ENCODE data around the gene SGIP1. TPM values are rescaled to one million over a fixed set of nuclear protein-coding genes. Genes with fewer than 3 reads are reported as not detected.

SGIP1 gene
- total RNA-seq, 3 donors from 2014 or later, result 3.1 to 6.6 (median 3.5) TPM

GRCh38 chr1:66767626-66768025, 233.7 kb downstream of the SGIP1 start:
- intact Hi-C loops (cut with DNase I; ENCODE audit: low total_unique reads), result no loop called here
- no peak for DNase-seq (ENCODE audit: low spot score in 2 of 2)
- no peaks in the 10 kb centered on the region for H3K27me3 ChIP-seq
- no peak overlapping the region for H3K27ac ChIP-seq
- no peaks in the 10 kb centered on the region for H3K36me3 ChIP-seq
- no peaks in the 10 kb centered on the region for H3K4me1 ChIP-seq
- TF ChIP-seq POLR2A (IDR thresholded peaks at IDR 0.05) (no peak), POLR2AphosphoS5 (IDR thresholded peaks at IDR 0.05) (no peak), CTCF (IDR thresholded peaks at IDR 0.05) (no peak)
- H3K4me3 ChIP-seq, result no peak overlapping the region
- no peaks in the 10 kb centered on the region for H3K9me3 ChIP-seq

GRCh38 chr1:66768965-66769364, 235.0 kb downstream of the SGIP1 start:
- H3K27me3 ChIP-seq, result no peaks in the 10 kb centered on the region
- no peak overlapping the region for H3K4me3 ChIP-seq
- no peak overlapping the region for H3K27ac ChIP-seq
- TF ChIP-seq POLR2A (IDR thresholded peaks at IDR 0.05), result no peak
- TF ChIP-seq CTCF (IDR thresholded peaks at IDR 0.05), result no peak
- TF ChIP-seq POLR2AphosphoS5 (IDR thresholded peaks at IDR 0.05), result no peak
- H3K9me3 ChIP-seq, result no peaks in the 10 kb centered on the region
- H3K36me3 ChIP-seq, result no peaks in the 10 kb centered on the region
- intact Hi-C loops (cut with DNase I; ENCODE audit: low total_unique reads), result no loop called here
- no peaks in the 10 kb centered on the region for H3K4me1 ChIP-seq
- DNase-seq (ENCODE audit: low spot score in 2 of 2), result no peak

- H3K36me3 ChIP-seq, result no peaks in the 10 kb centered on the region
- no peaks in the 10 kb centered on the region for H3K27me3 ChIP-seq
- TF ChIP-seq POLR2AphosphoS5 (IDR thresholded peaks at IDR 0.05), result no peak
- TF ChIP-seq POLR2A (IDR thresholded peaks at IDR 0.05), result no peak
- TF ChIP-seq CTCF (IDR thresholded peaks at IDR 0.05), result no peak
- H3K9me3 ChIP-seq, result no peaks in the 10 kb centered on the region
- H3K4me3 ChIP-seq, result no peak overlapping the region
- no peaks in the 10 kb centered on the region for H3K4me1 ChIP-seq
- DNase-seq (ENCODE audit: low spot score in 2 of 2), result no peak
- intact Hi-C loops (cut with DNase I; ENCODE audit: low total_unique reads), result no loop called here
- no peak overlapping the region for H3K27ac ChIP-seq
Measured at GRCh38 chr1:66769512-66770229, 235.7 kb downstream of the SGIP1 start.

- TF ChIP-seq CTCF (IDR thresholded peaks at IDR 0.05) (no peak), POLR2A (IDR thresholded peaks at IDR 0.05) (no peak), POLR2AphosphoS5 (IDR thresholded peaks at IDR 0.05) (no peak)
- no peak overlapping the region for H3K27ac ChIP-seq
- no peak for DNase-seq (ENCODE audit: low spot score in 2 of 2)
- intact Hi-C loops (cut with DNase I; ENCODE audit: low total_unique reads), result no loop called here
- no peaks in the 10 kb centered on the region for H3K36me3 ChIP-seq
- H3K4me1 ChIP-seq, result no peaks in the 10 kb centered on the region
- H3K4me3 ChIP-seq, result no peak overlapping the region
- H3K9me3 ChIP-seq, result no peaks in the 10 kb centered on the region
- H3K27me3 ChIP-seq, result no peaks in the 10 kb centered on the region
Measured at GRCh38 chr1:66770240-66770639, 236.3 kb downstream of the SGIP1 start.

GRCh38 chr1:66770694-66771093, 236.7 kb downstream of the SGIP1 start:
- no peaks in the 10 kb centered on the region for H3K27me3 ChIP-seq
- intact Hi-C loops (cut with DNase I; ENCODE audit: low total_unique reads), result no loop called here

More at GRCh38 chr1:66770694-66771093, 236.7 kb downstream of the SGIP1 start:
- Histone ChIP-seq H3K4me1 (no peaks in the 10 kb centered on the region), H3K36me3 (no peaks in the 10 kb centered on the region), H3K4me3 (no peak overlapping the region), H3K27ac (no peak overlapping the region), H3K9me3 (no peaks in the 10 kb centered on the region)
- TF ChIP-seq CTCF (IDR thresholded peaks at IDR 0.05) (no peak), POLR2A (IDR thresholded peaks at IDR 0.05) (no peak), POLR2AphosphoS5 (IDR thresholded peaks at IDR 0.05) (no peak)
- DNase-seq (ENCODE audit: low spot score in 2 of 2), result no peak
